ENCODE data around the gene ATP8A2. TPM values are rescaled to one million over a fixed set of nuclear protein-coding genes. Genes with fewer than 3 reads are reported as not detected.

The ATP8A2 gene
- total and polyA plus RNA-seq, 10 of the 15 experiments (the other 5 are each of a cell fraction or from before 2014, with no cell fraction given), result 0.01 to 0.04 (median 0.04) TPM; not detected in 7

- Histone ChIP-seq H3K9me3 (replicated peaks; ENCODE audit: control insufficient read depth, insufficient read depth, low read length) (no peaks in the 10 kb centered on the region), H2AFZ (ENCODE audit: control insufficient read depth, low read depth, low read length) (no peak overlapping the region), H3K27ac (ENCODE audit: control insufficient read depth, insufficient read depth) (no peak overlapping the region), H3K79me2 (ENCODE audit: control insufficient read depth, insufficient read depth, low read length) (no peaks in the 10 kb centered on the region), H3K4me3 (no peak overlapping the region), H3K9ac (ENCODE audit: control insufficient read depth, insufficient read depth, low read length) (no peak overlapping the region), H3K4me1 (ENCODE audit: control insufficient read depth, insufficient read depth, low read length) (no peaks in the 10 kb centered on the region), H4K20me1 (ENCODE audit: control insufficient read depth, insufficient read depth) (no peaks in the 10 kb centered on the region), H3K4me2 (ENCODE audit: control insufficient read depth, insufficient read depth) (no peak overlapping the region), H3K27me3 (replicated peaks in 1 of 2; ENCODE audit: control insufficient read depth in 2 of 2, insufficient read depth in 2 of 2, low read length in 1 of 2) (no peaks in the 10 kb centered on the region; a peak in 2 of 4 replicates), H3K36me3 (ENCODE audit: control insufficient read depth in 2 of 2, insufficient read depth in 2 of 2, low read length in 1 of 2) (no peaks in the 10 kb centered on the region)
- DNase-seq (ENCODE audit: low read depth, low spot score) (no peak), ATAC-seq (no peak), FAIRE-seq (no peak)
- 0% methylated on average over 1 of the region's 1 CpG for WGBS (ENCODE audit: insufficient coverage, insufficient replicate concordance, low lambda C conversion rate, missing lambda C conversion rate)
- in situ Hi-C loops (cut with MboI) (no loop called here), intact Hi-C loops (cut with micrococcal nuclease; ENCODE audit: unreplicated experiment) (no loop called here)
- ChIA-PET CTCF (no interaction called here), POLR2A (no interaction called here), RAD21 (ENCODE audit: unreplicated experiment) (no interaction called here), SMC1A (ENCODE audit: uncharacterized antibody, unreplicated experiment) (no interaction called here)
- BruUV-seq (replicated peaks), result no TSS peak
- TF ChIP-seq ZNF274 (IDR thresholded peaks at IDR 0.05; ENCODE audit: insufficient read depth, insufficient read length) (no peak), TCF7 (IDR thresholded peaks at IDR 0.05; ENCODE audit: borderline replicate concordance) (no peak), CHD1 (IDR thresholded peaks at IDR 0.05; ENCODE audit: low read depth, low read length) (no peak), JUNB (IDR thresholded peaks at IDR 0.05) (no peak), USF2 (IDR thresholded peaks at IDR 0.05; ENCODE audit: borderline replicate concordance, low read depth, low read length) (no peak), REST (IDR thresholded peaks at IDR 0.05; ENCODE audit: low read depth, low read length) (no peak), MEF2B (IDR thresholded peaks at IDR 0.05; ENCODE audit: partially characterized antibody, poor library complexity, severe bottlenecking) (no peak), USF1 (IDR thresholded peaks at IDR 0.05; ENCODE audit: borderline replicate concordance, extremely low read length, insufficient read depth, low read depth, low read length) (no peak), IRF5 (IDR thresholded peaks at IDR 0.05; ENCODE audit: borderline replicate concordance) (no peak), KAT2A (conservative IDR thresholded peaks at IDR 0.05; ENCODE audit: control insufficient read depth, low read depth, low read length) (no peak), KLF5 (IDR thresholded peaks at IDR 0.05; ENCODE audit: partially characterized antibody) (no peak), TBL1XR1 (IDR thresholded peaks at IDR 0.05; ENCODE audit: low read depth, low read length) (no peak)
- TF ChIP-seq, protein P1, sequence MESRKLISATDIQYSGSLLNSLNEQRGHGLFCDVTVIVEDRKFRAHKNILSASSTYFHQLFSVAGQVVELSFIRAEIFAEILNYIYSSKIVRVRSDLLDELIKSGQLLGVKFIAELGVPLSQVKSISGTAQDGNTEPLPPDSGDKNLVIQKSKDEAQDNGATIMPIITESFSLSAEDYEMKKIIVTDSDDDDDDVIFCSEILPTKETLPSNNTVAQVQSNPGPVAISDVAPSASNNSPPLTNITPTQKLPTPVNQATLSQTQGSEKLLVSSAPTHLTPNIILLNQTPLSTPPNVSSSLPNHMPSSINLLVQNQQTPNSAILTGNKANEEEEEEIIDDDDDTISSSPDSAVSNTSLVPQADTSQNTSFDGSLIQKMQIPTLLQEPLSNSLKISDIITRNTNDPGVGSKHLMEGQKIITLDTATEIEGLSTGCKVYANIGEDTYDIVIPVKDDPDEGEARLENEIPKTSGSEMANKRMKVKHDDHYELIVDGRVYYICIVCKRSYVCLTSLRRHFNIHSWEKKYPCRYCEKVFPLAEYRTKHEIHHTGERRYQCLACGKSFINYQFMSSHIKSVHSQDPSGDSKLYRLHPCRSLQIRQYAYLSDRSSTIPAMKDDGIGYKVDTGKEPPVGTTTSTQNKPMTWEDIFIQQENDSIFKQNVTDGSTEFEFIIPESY (IDR thresholded peaks at IDR 0.05), result no peak
Observed at GRCh38 chr13:26007261-26008125, 635.7 kb downstream of the ATP8A2 start.

Measured in GM12878 (cell line).